ENCODE measurements around the gene WSCD1.

GRCh38 chr17:6071528-6072065, 1.4 kb downstream of the WSCD1 start:
- TF ChIP-seq EP300 (IDR thresholded peaks at IDR 0.05) (no peak), CTCF (IDR thresholded peaks at IDR 0.05) (no peak)

Data from upper lobe of left lung (tissue), 4 donors.